Tibial nerve (tissue), 4 donors: ENCODE results near the gene RNF166. TPM values are rescaled to one million over a fixed set of nuclear protein-coding genes. Genes with fewer than 3 reads are reported as not detected.
A peak's percentile ranks its signal among the peaks of the same experiment; 100 is the strongest.

Experiments
- DNase-seq, 2 donors: peaks; one replicate each; pipeline ENCODE4 v3.0.0-alpha.2; 2019; ENCODE audit warnings: low spot score in 2 of 2
- H3K27ac ChIP-seq, 4 donors: fragments of 200-600 bp; sonication (generic) in 3 of 4; one replicate each; pipeline ENCODE4 v1.5.1; 2017 to 2019; ENCODE audit warnings: mild to moderate bottlenecking in 1 of 4
- H3K27me3 ChIP-seq, 2 donors: fragments of 200-600 bp; sonication (generic) in 1 of 2; one replicate each; pipeline versions ENCODE4 v1.5.1 to v1.6.0; 2017 to 2019
- H3K36me3 ChIP-seq, 3 donors: fragments of 200-600 bp; sonication (generic); one replicate each; pipeline ENCODE4 v1.5.1; 2018 to 2019
- H3K4me1 ChIP-seq, 4 donors: fragments of 200-600 bp; sonication (generic) in 3 of 4; one replicate each; pipeline ENCODE4 v1.5.1; 2017 to 2019
- H3K4me3 ChIP-seq, 4 donors: fragments of 200-600 bp; sonication (generic) in 3 of 4; one replicate each; pipeline ENCODE4 v1.5.1; 2017 to 2019; ENCODE audit warnings: mild to moderate bottlenecking in 1 of 4, moderate library complexity in 1 of 4
- H3K9me3 ChIP-seq, 4 donors: fragments of 200-600 bp; sonication (generic) in 3 of 4; one replicate each; pipeline ENCODE4 v1.5.1; 2017 to 2019
- EP300 ChIP-seq, 2 donors: sonication (generic); formaldehyde crosslinking; IDR thresholded peaks; one replicate each; pipeline ENCODE4 v1.6.1; 2017; ENCODE audit warnings: antibody characterized with exemption in 2 of 2, mild to moderate bottlenecking in 1 of 2
- POLR2A ChIP-seq, 2 donors: fragments of 450-650 bp; IDR thresholded peaks; one replicate each; pipeline ENCODE4 v1.6.1; 2017; ENCODE audit warnings: antibody characterized with exemption in 2 of 2, mild to moderate bottlenecking in 2 of 2, moderate library complexity in 2 of 2
- WGBS, 2 donors: methylation state at CpG; one replicate each; pipeline ENCODE4 v1.1.5; 2018; 5-methylcytosine and 5-hydroxymethylcytosine counted together
- total RNA-seq, 4 donors: library from RNA; depleted of rRNA; stranded (reverse); fragments of >200 nt; gene quantifications; one replicate each; pipeline ENCODE4 v1.1.0, GENCODE V29; 2016
- TF ChIP-seq, protein P1 (sequence below), 5 experiments: fragments of 200-600 bp in 3 of 5; fragments of 450-650 bp in 2 of 5; sonication (generic) in 3 of 5; IDR thresholded peaks; one replicate each; pipeline ENCODE4 v1.5.1; 2016 to 2019; ENCODE audit warnings: antibody characterized with exemption in 5 of 5, mild to moderate bottlenecking in 3 of 5, moderate library complexity in 2 of 5

RNF166 gene
- total RNA-seq, 4 donors from 2014 or later, result 36.5 to 56.7 (median 43.5) TPM

DNA sequence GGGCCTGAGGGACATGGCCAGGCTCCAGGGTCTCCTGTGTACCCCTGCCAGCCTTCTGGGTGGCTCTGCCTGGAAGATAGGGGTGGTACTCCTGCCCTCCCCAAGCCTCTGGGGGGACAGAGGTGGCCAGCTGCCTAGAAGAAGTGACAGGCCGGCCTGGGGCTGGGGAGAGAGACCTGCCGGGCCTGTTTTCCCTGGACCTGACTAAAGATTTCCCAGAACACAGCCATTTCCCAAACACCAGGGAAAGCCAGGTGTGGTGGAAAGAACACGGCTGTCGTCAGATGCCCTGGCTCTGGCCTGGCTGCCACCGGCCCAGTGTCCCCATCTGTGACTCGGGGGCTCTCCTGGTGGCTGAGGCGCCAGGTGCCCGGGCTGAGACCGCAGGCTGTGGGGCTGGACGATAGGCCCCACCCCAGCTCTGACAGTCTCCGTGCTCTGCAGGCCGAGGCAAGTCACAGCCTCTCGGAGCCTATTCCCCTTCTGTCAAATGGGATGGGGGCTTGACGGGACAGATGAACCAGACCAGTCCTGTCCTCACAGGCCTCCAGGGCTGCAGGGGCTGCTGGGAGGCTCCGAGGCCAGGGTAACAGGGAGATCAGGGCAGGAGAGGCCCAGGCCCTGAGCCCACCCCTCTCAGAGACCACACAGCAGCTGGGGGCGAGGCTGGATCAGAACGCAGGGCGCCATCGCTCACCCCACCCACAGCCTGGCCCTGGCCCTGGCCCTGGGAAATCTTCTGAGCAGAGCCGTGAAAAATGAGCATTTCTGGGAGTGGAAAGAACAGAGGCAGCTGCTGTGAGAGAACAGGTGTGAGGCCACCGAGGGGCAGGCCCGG is 33.1 kb upstream of the RNF166 start:
- Histone ChIP-seq H3K27me3 (no peaks in the 10 kb centered on the region), H3K9me3 (no peaks in the 10 kb centered on the region), H3K27ac (no peak overlapping the region), H3K36me3 (peaks cover 0 to 78% (median 5%) of the 10 kb centered on the region in 3 donors), H3K4me1 (peaks cover 0 to 21% (median 10%) of the 10 kb centered on the region in 4 donors), H3K4me3 (no peak overlapping the region)
- TF ChIP-seq, protein P1, sequence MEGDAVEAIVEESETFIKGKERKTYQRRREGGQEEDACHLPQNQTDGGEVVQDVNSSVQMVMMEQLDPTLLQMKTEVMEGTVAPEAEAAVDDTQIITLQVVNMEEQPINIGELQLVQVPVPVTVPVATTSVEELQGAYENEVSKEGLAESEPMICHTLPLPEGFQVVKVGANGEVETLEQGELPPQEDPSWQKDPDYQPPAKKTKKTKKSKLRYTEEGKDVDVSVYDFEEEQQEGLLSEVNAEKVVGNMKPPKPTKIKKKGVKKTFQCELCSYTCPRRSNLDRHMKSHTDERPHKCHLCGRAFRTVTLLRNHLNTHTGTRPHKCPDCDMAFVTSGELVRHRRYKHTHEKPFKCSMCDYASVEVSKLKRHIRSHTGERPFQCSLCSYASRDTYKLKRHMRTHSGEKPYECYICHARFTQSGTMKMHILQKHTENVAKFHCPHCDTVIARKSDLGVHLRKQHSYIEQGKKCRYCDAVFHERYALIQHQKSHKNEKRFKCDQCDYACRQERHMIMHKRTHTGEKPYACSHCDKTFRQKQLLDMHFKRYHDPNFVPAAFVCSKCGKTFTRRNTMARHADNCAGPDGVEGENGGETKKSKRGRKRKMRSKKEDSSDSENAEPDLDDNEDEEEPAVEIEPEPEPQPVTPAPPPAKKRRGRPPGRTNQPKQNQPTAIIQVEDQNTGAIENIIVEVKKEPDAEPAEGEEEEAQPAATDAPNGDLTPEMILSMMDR (IDR thresholded peaks at IDR 0.05), result no peak
- no peak for TF ChIP-seq POLR2A (IDR thresholded peaks at IDR 0.05)
- WGBS, 2 donors, result 83 to 84% methylated on average over 16 to 20 of the region's 22 CpGs
- no peak for DNase-seq

DNA sequence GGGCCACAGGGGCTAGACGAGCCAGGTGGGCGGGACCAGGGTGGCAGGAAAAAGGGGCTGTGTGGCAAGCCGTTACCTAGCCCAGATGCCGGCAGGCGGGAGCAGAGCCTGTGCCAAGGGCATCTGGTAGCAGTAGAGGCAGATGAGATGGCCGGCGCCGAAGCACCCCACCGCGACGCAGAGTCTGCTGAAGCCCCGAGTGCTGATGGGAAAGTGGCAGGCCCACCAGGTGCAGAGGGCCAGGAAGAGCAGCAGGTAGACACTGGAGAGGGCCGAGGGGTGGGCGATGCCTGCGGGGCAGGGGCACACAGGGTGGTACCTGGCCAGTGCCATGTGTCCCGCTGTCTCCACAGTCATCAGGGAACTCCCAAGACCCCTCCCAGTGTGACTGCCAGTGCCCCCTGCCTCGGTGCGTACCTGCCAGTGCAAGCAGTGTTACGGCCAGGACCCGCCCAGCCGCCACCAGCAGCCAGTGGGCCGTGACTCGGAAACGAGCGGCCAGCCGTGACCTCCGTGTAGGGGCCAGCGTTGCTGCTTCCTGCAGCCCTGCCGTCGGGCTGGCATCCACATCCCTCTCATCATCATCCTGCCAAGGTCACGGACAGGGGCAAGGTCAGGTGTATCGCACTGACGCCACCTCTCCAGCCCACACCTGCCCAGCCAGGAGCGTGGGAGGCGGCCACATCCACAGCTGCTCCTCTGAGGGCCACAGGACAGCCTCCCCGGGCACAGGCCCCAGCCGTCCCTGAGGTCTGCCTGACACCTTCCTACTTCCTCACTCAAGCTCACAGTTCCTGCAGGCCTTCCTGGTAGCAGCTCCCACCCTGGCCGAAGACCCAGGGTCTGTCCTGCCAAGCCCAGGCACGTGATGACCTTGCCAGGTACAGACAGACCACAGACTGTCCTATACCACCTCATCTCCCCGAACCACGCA is 32.2 kb upstream of the RNF166 start:
- Histone ChIP-seq H3K27ac (no peak overlapping the region), H3K36me3 (peaks cover 0 to 88% (median 5%) of the 10 kb centered on the region in 3 donors), H3K27me3 (no peaks in the 10 kb centered on the region), H3K4me1 (peaks cover 0 to 11% (median 4%) of the 10 kb centered on the region in 4 donors), H3K9me3 (no peaks in the 10 kb centered on the region), H3K4me3 (no peak overlapping the region)
- WGBS, 2 donors, result 86 to 90% methylated on average over 30 to 34 of the region's 41 CpGs
- TF ChIP-seq POLR2A (IDR thresholded peaks at IDR 0.05), result no peak
- TF ChIP-seq, protein P1 (IDR thresholded peaks at IDR 0.05), result no peak
- no peak for DNase-seq

DNA sequence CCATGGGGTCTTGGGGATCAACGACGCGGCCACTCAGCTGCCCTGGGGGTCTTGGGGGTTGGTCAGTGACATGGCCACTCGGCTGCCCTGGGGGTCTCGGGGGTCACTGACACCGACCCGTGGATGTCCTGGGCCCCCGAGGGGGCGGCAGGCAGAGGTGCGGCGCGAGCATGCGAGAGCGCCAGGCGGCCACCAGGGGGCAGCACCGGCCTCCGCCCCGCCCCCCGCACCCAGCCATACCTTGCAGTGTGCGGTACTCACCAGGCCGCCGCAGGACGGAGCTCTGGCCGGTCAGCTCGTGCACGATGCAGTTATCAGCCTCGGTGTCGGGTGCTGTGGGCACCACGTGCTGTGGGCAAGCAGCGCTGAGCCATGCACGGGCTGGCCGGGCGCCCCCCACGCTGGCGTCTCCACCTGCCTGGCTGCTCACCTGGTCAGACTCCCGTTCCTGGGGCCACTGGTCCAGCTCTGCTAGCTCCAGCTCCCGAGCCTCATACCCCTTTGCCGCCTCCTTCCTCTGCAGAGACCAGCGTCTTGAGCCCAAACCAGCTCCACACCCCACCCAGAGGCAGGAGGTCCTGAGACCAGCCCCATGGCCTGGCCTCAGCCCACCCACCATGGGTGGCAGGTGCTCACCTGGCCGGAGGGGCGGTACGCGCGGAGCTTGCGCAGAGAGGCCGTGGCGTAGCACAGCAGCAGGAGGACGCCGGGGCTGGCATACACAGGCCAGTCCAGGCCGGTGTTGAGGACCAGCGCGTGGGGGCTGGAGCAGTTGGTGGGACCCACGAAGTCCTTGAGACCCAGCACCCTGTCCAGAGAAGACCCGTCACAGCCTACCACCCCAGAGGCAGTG is 31.3 kb upstream of the RNF166 start:
- Histone ChIP-seq H3K27me3 (no peaks in the 10 kb centered on the region), H3K9me3 (no peaks in the 10 kb centered on the region), H3K36me3 (peaks cover 0 to 90% (median 5%) of the 10 kb centered on the region in 3 donors), H3K4me1 (peaks cover 0 to 9% (median 4%) of the 10 kb centered on the region in 4 donors), H3K4me3 (no peak overlapping the region), H3K27ac (peak overlapping the region in 2 of 4 donors; percentile 15 to 38)
- DNase-seq, result peak; percentile 19 to 55
- TF ChIP-seq POLR2A (IDR thresholded peaks at IDR 0.05) (no peak), EP300 (IDR thresholded peaks at IDR 0.05) (peak in 1 of 2 donors; percentile 35)
- TF ChIP-seq, protein P1 (IDR thresholded peaks at IDR 0.05), result peak; percentile 96 to 100 (median 99)
- 42 to 54% methylated on average over 35 to 40 of the region's 54 CpGs for WGBS, 2 donors

DNA sequence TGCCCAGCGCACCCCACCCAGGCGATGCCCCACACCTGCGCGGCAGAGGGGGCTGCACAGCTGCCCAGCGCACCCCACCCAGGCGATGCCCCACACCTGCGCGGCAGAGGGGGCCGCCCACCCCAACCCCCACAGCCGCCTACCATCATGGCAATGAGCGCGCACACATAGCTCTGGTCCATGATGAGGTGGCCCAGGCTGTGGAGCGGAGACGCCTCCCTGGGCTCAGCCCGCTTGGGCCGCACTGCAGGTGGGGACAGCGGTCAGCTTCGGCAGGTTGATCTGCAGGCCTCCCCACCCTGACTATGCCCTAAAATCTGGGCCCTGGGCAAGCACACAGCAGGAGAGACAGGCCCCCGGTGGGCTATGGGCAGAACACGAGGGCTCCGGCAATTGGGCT is 30.3 kb upstream of the RNF166 start:
- WGBS, 2 donors, result 90 to 93% methylated on average over 3 to 10 of the region's 21 CpGs
- peaks cover 0 to 90% (median 5%) of the 10 kb centered on the region in 3 donors for H3K36me3 ChIP-seq

More for the DNA sequence above, 30.3 kb upstream of the RNF166 start:
- no peaks in the 10 kb centered on the region for H3K9me3 ChIP-seq
- DNase-seq, result no peak
- no peak overlapping the region for H3K27ac ChIP-seq
- H3K4me3 ChIP-seq, result no peak overlapping the region
- H3K27me3 ChIP-seq, result no peaks in the 10 kb centered on the region
- TF ChIP-seq POLR2A (IDR thresholded peaks at IDR 0.05) (no peak), EP300 (IDR thresholded peaks at IDR 0.05) (no peak)
- TF ChIP-seq, protein P1 (IDR thresholded peaks at IDR 0.05), result no peak
- H3K4me1 ChIP-seq, result peaks cover 0 to 9% (median 4%) of the 10 kb centered on the region in 4 donors
